ENCODE results near the gene RMC1. TPM values are rescaled to one million over a fixed set of nuclear protein-coding genes. Genes with fewer than 3 reads are reported as not detected.

The RMC1 gene
- total RNA-seq, 2 experiments from 2014 or later: 32.8 to 36.2 TPM

GRCh38 chr18:23565916-23566547 is 62.7 kb downstream of the RMC1 start:
- Histone ChIP-seq H4K20me1 (ENCODE audit: insufficient read depth, low read length) (no peaks in the 10 kb centered on the region), H3K9me2 (ENCODE audit: insufficient read depth, low read length) (no peaks in the 10 kb centered on the region), H3K4me2 (ENCODE audit: low read length) (no peak overlapping the region), H3K27ac (ENCODE audit: low read depth, low read length, poor library complexity, severe bottlenecking) (no peak overlapping the region), H3K4me3 (ENCODE audit: low read depth, low read length, poor library complexity, severe bottlenecking) (no peak overlapping the region), H3K9me3 (ENCODE audit: low read length) (no peaks in the 10 kb centered on the region), H3K4me1 (ENCODE audit: insufficient read depth, low read length, poor library complexity, severe bottlenecking) (no peaks in the 10 kb centered on the region), H3K79me2 (ENCODE audit: insufficient read depth, low read depth, low read length) (no peaks in the 10 kb centered on the region), H2AFZ (ENCODE audit: low read length) (no peak overlapping the region), H3K36me3 (ENCODE audit: insufficient read depth, low read length) (peaks cover 94% of the 10 kb centered on the region)
- TF ChIP-seq, protein P1, sequence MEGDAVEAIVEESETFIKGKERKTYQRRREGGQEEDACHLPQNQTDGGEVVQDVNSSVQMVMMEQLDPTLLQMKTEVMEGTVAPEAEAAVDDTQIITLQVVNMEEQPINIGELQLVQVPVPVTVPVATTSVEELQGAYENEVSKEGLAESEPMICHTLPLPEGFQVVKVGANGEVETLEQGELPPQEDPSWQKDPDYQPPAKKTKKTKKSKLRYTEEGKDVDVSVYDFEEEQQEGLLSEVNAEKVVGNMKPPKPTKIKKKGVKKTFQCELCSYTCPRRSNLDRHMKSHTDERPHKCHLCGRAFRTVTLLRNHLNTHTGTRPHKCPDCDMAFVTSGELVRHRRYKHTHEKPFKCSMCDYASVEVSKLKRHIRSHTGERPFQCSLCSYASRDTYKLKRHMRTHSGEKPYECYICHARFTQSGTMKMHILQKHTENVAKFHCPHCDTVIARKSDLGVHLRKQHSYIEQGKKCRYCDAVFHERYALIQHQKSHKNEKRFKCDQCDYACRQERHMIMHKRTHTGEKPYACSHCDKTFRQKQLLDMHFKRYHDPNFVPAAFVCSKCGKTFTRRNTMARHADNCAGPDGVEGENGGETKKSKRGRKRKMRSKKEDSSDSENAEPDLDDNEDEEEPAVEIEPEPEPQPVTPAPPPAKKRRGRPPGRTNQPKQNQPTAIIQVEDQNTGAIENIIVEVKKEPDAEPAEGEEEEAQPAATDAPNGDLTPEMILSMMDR (conservative IDR thresholded peaks at IDR 0.05; ENCODE audit: low read length): no peak
- no peak for TF ChIP-seq EZH2phosphoT487 (IDR thresholded peaks at IDR 0.05; ENCODE audit: borderline replicate concordance, low read depth, low read length)
- DNase-seq (ENCODE audit: low spot score): no peak
- no TSS peak for BruUV-seq (replicated peaks)
- ChIA-PET POLR2A (no interaction called here), CTCF (ENCODE audit: unreplicated experiment) (no interaction called here)
- intact Hi-C loops (cut with micrococcal nuclease; ENCODE audit: unreplicated experiment): no loop called here

- DNase-seq (ENCODE audit: low spot score): no peak
- CTCF ChIA-PET (ENCODE audit: unreplicated experiment): no interaction called here
- Histone ChIP-seq H3K36me3 (ENCODE audit: insufficient read depth, low read length) (peaks cover 91% of the 10 kb centered on the region), H3K4me1 (ENCODE audit: insufficient read depth, low read length, poor library complexity, severe bottlenecking) (no peaks in the 10 kb centered on the region), H3K4me2 (ENCODE audit: low read length) (no peak overlapping the region), H3K9me2 (ENCODE audit: insufficient read depth, low read length) (no peaks in the 10 kb centered on the region), H3K4me3 (ENCODE audit: low read depth, low read length, poor library complexity, severe bottlenecking) (no peak overlapping the region), H3K79me2 (ENCODE audit: insufficient read depth, low read depth, low read length) (no peaks in the 10 kb centered on the region), H3K27ac (ENCODE audit: low read depth, low read length, poor library complexity, severe bottlenecking) (no peak overlapping the region), H3K9me3 (ENCODE audit: low read length) (no peaks in the 10 kb centered on the region), H4K20me1 (ENCODE audit: insufficient read depth, low read length) (no peaks in the 10 kb centered on the region), H2AFZ (ENCODE audit: low read length) (no peak overlapping the region)
- BruUV-seq (replicated peaks): no TSS peak
- TF ChIP-seq, protein P1 (conservative IDR thresholded peaks at IDR 0.05; ENCODE audit: low read length): no peak
- no peak for TF ChIP-seq EZH2phosphoT487 (IDR thresholded peaks at IDR 0.05; ENCODE audit: borderline replicate concordance, low read depth, low read length)
- POLR2A ChIA-PET: no interaction called here
- intact Hi-C loops (cut with micrococcal nuclease; ENCODE audit: unreplicated experiment): no loop called here
These were observed 64.4 kb downstream of the RMC1 start for GRCh38 chr18:23567671-23568070.

DNA sequence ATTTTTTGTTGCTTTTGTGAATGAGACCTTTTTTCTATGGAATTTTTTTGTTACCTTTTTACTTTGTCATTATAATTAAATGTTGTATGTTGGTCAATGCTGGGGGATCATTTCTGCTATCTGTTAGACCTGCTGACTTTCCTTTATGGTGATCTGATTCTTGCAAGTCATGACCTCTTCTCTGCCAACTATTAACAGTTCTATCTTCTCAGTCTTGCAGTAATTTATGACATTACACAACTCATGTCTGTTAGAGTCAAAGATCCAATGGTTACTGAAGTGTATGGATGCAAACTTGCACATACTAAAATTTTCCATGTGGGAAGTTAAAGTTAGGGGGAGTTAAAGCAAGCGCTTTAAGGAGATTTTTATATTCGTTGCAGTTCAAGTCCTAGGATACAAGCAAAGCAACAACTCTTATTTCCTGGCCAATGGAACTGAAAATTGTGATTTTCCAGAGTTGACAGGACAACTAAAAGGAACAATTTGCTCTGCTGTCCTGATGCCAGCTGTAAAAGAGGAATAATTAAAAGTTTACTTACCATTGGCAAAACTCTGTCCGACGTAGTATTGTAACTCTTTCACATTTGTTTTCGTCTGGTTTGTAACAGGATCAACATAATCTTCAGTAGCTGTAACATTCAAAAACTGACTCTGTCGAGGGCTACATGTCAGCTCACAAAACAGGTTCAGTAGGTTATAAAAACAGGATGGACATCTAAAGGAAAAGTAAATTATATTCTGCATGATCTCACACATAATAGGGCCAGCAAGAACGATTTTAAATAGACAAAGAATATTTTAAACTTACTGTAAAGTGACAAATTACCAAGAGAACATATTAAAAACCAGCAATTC is 65.2 kb downstream of the RMC1 start:
- Histone ChIP-seq H3K4me3 (ENCODE audit: low read depth, low read length, poor library complexity, severe bottlenecking) (no peak overlapping the region), H3K9me3 (ENCODE audit: low read length) (no peaks in the 10 kb centered on the region), H3K4me2 (ENCODE audit: low read length) (no peak overlapping the region), H3K9me2 (ENCODE audit: insufficient read depth, low read length) (no peaks in the 10 kb centered on the region), H4K20me1 (ENCODE audit: insufficient read depth, low read length) (no peaks in the 10 kb centered on the region), H3K36me3 (ENCODE audit: insufficient read depth, low read length) (peaks cover 91% of the 10 kb centered on the region), H3K79me2 (ENCODE audit: insufficient read depth, low read depth, low read length) (no peaks in the 10 kb centered on the region), H3K4me1 (ENCODE audit: insufficient read depth, low read length, poor library complexity, severe bottlenecking) (peaks cover under 1% of the 10 kb centered on the region), H3K27ac (ENCODE audit: low read depth, low read length, poor library complexity, severe bottlenecking) (no peak overlapping the region), H2AFZ (ENCODE audit: low read length) (no peak overlapping the region)
- intact Hi-C loops (cut with micrococcal nuclease; ENCODE audit: unreplicated experiment): no loop called here
- POLR2A ChIA-PET: no interaction called here
- no peak for DNase-seq (ENCODE audit: low spot score)
- no TSS peak for BruUV-seq (replicated peaks)
- no peak for TF ChIP-seq EZH2phosphoT487 (IDR thresholded peaks at IDR 0.05; ENCODE audit: borderline replicate concordance, low read depth, low read length)
- TF ChIP-seq, protein P1 (conservative IDR thresholded peaks at IDR 0.05; ENCODE audit: low read length): no peak
- CTCF ChIA-PET (ENCODE audit: unreplicated experiment): no interaction called here
